Sigmoid colon (tissue), 4 donors: ENCODE results near the gene EHMT2.
A peak's percentile ranks its signal among the peaks of the same experiment; 100 is the strongest.

Experiments
- CTCF ChIP-seq, 4 experiments: fragments of 450-650 bp in 3 of 4; fragments of 200-600 bp in 1 of 4; IDR thresholded peaks; one replicate each; pipeline ENCODE4 v1.5.1; 2016 to 2019; ENCODE audit warnings: antibody characterized with exemption in 4 of 4, mild to moderate bottlenecking in 3 of 4, moderate library complexity in 2 of 4
- POLR2A ChIP-seq, 2 donors: fragments of 450-650 bp; IDR thresholded peaks; one replicate each; pipeline ENCODE4 v1.6.1; 2016; ENCODE audit warnings: antibody characterized with exemption in 2 of 2, mild to moderate bottlenecking in 2 of 2, moderate library complexity in 2 of 2
- POLR2AphosphoS5 ChIP-seq, 4 donors: sonication (generic); formaldehyde crosslinking; IDR thresholded peaks; one replicate each; pipeline ENCODE4 v1.6.1; 2017; ENCODE audit warnings: antibody characterized with exemption in 4 of 4

GRCh38 chr6:31878726-31879125, 18.8 kb downstream of the EHMT2 start, which contains the start of gene SLC44A4:
- TF ChIP-seq CTCF (IDR thresholded peaks at IDR 0.05) (no peak), POLR2AphosphoS5 (IDR thresholded peaks at IDR 0.05) (peak in 1 of 4 donors; percentile 46), POLR2A (IDR thresholded peaks at IDR 0.05) (no peak)
